ENCODE results near the gene DDB1.

DDB1 gene

DNA sequence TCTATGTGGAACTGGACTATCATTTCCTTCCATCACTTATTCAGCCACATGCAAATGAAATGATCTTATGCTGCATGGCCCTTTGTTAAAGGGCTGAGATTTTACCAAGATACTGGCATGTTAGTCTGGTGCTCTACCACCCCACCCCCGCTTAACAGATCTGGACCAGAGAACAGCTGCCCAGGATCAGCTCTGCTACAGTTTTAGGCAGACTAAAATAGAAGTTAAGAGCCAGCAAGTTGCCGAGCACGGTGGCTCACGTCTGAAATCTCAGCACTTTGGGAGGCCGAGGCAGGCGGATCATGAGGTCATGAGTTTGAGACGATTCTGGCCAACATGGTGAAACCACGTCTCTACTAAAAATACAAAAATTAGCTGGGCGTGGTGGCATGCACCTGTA lies 4.6 kb downstream of the DDB1 start:
- no peak for DNase-seq (ENCODE audit: extremely low spot score)
- POLR2A ChIA-PET = no interaction called here
- CTCF ChIA-PET = interaction anchor here (1.3 kb wide), 1 partner anchor 107 kb away, joined by 3 read pairs; no protein-coding TSS in a partner anchor
- TF ChIP-seq ZNF384 (IDR thresholded peaks at IDR 0.05) = no peak
- no peak for TF ChIP-seq BHLHE40 (IDR thresholded peaks at IDR 0.05; ENCODE audit: borderline replicate concordance)
- no peak for TF ChIP-seq TARDBP (IDR thresholded peaks at IDR 0.05)
- TF ChIP-seq L3MBTL2 (conservative IDR thresholded peaks at IDR 0.05) = no peak
- TF ChIP-seq SUZ12 (IDR thresholded peaks at IDR 0.05) = no peak
- no peak for TF ChIP-seq ARNT (IDR thresholded peaks at IDR 0.05)
- TF ChIP-seq HDGF (IDR thresholded peaks at IDR 0.05; ENCODE audit: borderline replicate concordance) = no peak
- no peak for TF ChIP-seq LEF1 (IDR thresholded peaks at IDR 0.05; ENCODE audit: borderline replicate concordance)
- no peak for TF ChIP-seq FOXM1 (IDR thresholded peaks at IDR 0.05; ENCODE audit: borderline replicate concordance)
- no peak for TF ChIP-seq SP1 (IDR thresholded peaks at IDR 0.05)
- TF ChIP-seq FOXK2 (IDR thresholded peaks at IDR 0.05) = no peak
- no peak for TF ChIP-seq ELF4 (IDR thresholded peaks at IDR 0.05)
- TF ChIP-seq CTBP1 (IDR thresholded peaks at IDR 0.05; ENCODE audit: borderline replicate concordance) = no peak
- no peak for TF ChIP-seq FOXA1 (IDR thresholded peaks at IDR 0.05)
- no peak for TF ChIP-seq NFRKB (IDR thresholded peaks at IDR 0.05)
- TF ChIP-seq, protein P1, sequence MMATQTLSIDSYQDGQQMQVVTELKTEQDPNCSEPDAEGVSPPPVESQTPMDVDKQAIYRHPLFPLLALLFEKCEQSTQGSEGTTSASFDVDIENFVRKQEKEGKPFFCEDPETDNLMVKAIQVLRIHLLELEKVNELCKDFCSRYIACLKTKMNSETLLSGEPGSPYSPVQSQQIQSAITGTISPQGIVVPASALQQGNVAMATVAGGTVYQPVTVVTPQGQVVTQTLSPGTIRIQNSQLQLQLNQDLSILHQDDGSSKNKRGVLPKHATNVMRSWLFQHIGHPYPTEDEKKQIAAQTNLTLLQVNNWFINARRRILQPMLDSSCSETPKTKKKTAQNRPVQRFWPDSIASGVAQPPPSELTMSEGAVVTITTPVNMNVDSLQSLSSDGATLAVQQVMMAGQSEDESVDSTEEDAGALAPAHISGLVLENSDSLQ (IDR thresholded peaks at IDR 0.05) = no peak

DNA sequence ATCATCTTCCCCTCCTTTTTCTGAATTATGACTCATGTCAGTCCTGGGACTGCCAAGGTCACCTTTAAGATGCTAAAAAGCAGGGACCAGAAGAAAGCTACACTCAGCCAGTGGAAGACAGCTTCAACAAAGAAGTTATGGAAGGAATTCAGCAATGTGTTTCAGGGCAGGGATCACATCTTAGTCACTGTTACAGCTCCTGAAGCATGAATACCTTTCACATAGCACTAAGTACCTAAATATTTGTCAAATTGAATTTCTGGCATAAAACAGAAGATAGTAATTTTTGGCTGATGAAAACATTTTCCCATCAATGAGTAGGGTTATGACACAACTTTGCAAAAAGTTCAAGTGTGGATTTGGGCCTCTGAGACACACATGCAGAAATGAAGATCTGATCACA lies 5.2 kb downstream of the DDB1 start:
- TF ChIP-seq FOXA1 (IDR thresholded peaks at IDR 0.05) (no peak), CTBP1 (IDR thresholded peaks at IDR 0.05; ENCODE audit: borderline replicate concordance) (no peak), HDGF (IDR thresholded peaks at IDR 0.05; ENCODE audit: borderline replicate concordance) (no peak), SP1 (IDR thresholded peaks at IDR 0.05) (no peak), ARNT (IDR thresholded peaks at IDR 0.05) (no peak), BHLHE40 (IDR thresholded peaks at IDR 0.05; ENCODE audit: borderline replicate concordance) (no peak), FOXK2 (IDR thresholded peaks at IDR 0.05) (no peak), ZNF384 (IDR thresholded peaks at IDR 0.05) (no peak)
- CTCF ChIA-PET = interaction anchor here (0.7 to 1.3 kb wide), 2 partner anchors 9 to 108 kb away, joined by 3 read pairs; no protein-coding TSS in a partner anchor
- POLR2A ChIA-PET = interaction anchor here (0.8 to 2.0 kb wide), 2 partner anchors 8 to 34 kb away, joined by 4 to 10 read pairs; partner anchors contain the start of genes CYB561A3 and TMEM138
- no peak for DNase-seq (ENCODE audit: extremely low spot score)

DNA sequence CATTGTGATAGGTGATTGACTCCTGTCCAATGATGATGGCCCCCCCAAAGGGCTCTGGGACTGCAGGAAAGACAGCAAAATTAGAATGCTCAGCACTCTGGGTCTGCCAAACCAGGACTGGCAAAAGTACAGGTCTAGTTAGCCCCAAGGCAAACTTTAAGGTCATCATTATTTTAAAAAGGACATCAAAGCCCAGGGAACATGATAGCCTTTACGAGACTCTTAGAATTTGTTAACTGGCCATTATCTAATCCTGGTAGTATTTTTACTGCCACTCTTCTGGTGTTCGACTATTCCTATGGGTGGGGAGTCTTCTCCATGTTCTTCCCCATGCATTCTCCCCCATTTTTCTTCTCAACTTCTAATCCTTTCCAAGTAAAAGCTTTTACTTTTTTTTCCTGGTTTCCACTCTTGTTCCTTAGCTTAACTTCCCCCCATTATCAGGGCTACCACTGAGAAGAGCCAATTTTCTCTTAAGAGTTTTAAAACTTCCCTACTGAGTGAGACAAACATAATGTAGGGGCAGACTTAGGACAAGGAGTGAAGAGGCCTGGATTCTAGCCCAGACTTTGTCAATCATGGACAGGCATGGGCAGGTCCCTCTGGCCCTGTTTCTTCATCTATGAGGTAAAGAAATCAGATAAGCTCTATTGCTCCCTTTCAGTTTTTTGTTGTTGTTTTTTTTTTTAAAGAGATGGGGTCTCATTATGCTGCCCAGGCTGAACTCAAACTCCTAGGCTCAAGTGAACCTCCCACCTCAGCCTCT lies 7.1 kb downstream of the DDB1 start:
- ChIA-PET POLR2A (interaction anchor here (2.0 kb wide), 1 partner anchor 36 kb away, joined by 10 read pairs; the partner anchor contains the start of genes CYB561A3 and TMEM138), CTCF (no interaction called here)

DNA sequence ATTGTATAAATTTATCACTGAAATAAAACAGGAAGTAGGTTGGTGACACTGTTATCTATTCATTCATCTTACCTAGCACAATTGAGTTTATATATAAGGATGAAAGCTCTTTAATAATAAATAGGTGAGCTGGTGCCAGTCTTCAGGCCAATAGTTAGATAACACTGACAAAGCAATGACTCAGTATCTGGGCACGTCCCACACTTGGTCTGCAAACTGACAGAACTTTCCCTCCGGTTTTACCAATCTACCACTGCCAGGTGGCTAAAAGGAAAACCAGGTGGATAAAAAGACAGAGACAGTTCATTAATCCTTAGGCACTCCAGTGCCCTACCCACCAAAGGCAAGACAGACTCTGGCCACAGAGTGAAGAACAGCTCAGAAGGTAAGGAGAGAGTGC lies 17.6 kb downstream of the DDB1 start:
- ChIA-PET POLR2A (no interaction called here), CTCF (no interaction called here)
- no peak for DNase-seq (ENCODE audit: extremely low spot score)
- TF ChIP-seq BHLHE40 (IDR thresholded peaks at IDR 0.05; ENCODE audit: borderline replicate concordance) (no peak), FOXM1 (IDR thresholded peaks at IDR 0.05; ENCODE audit: borderline replicate concordance) (no peak), CTBP1 (IDR thresholded peaks at IDR 0.05; ENCODE audit: borderline replicate concordance) (no peak), ELF4 (IDR thresholded peaks at IDR 0.05) (no peak), NFRKB (IDR thresholded peaks at IDR 0.05) (no peak), FOXK2 (IDR thresholded peaks at IDR 0.05) (no peak), TARDBP (IDR thresholded peaks at IDR 0.05) (no peak), LEF1 (IDR thresholded peaks at IDR 0.05; ENCODE audit: borderline replicate concordance) (no peak), L3MBTL2 (conservative IDR thresholded peaks at IDR 0.05) (no peak), SUZ12 (IDR thresholded peaks at IDR 0.05) (no peak), SP1 (IDR thresholded peaks at IDR 0.05) (no peak), HDGF (IDR thresholded peaks at IDR 0.05; ENCODE audit: borderline replicate concordance) (no peak), ARNT (IDR thresholded peaks at IDR 0.05) (no peak), FOXA1 (IDR thresholded peaks at IDR 0.05) (no peak)
- TF ChIP-seq, protein P1 (IDR thresholded peaks at IDR 0.05) = no peak

More for the DNA sequence above, 7.1 kb downstream of the DDB1 start:
- TF ChIP-seq, protein P1 (IDR thresholded peaks at IDR 0.05) = no peak
- TF ChIP-seq TARDBP (IDR thresholded peaks at IDR 0.05) (no peak), ZNF384 (IDR thresholded peaks at IDR 0.05) (no peak), ELF4 (IDR thresholded peaks at IDR 0.05) (no peak), SP1 (IDR thresholded peaks at IDR 0.05) (no peak), FOXA1 (IDR thresholded peaks at IDR 0.05) (no peak), ARNT (IDR thresholded peaks at IDR 0.05) (no peak), NFRKB (IDR thresholded peaks at IDR 0.05) (no peak), CTBP1 (IDR thresholded peaks at IDR 0.05; ENCODE audit: borderline replicate concordance) (no peak), BHLHE40 (IDR thresholded peaks at IDR 0.05; ENCODE audit: borderline replicate concordance) (no peak), L3MBTL2 (conservative IDR thresholded peaks at IDR 0.05) (no peak), LEF1 (IDR thresholded peaks at IDR 0.05; ENCODE audit: borderline replicate concordance) (no peak), HDGF (IDR thresholded peaks at IDR 0.05; ENCODE audit: borderline replicate concordance) (no peak), FOXK2 (IDR thresholded peaks at IDR 0.05) (no peak)
- DNase-seq (ENCODE audit: extremely low spot score) = no peak

DNA sequence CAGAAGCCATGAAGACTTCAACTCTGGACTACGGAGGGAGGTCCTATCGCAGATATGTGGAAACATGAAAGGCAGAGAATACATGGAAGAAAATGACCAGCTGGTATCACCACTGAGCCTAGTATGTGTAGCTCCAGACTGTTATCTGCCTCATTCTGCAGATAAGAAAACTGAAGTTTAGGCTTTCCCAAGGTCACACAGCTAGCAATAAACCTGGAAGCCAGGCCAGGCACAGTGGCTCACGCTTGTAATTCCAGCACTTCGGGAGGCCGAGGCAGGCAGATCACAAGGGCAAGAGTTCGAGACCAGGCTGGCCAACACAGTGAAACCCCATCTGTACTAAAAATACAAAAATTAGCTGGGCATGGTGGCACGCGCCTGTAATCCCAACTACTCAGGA lies 22.2 kb downstream of the DDB1 start:
- ChIA-PET POLR2A (no interaction called here), CTCF (no interaction called here)
- TF ChIP-seq, protein P1 (IDR thresholded peaks at IDR 0.05) = no peak
- TF ChIP-seq L3MBTL2 (conservative IDR thresholded peaks at IDR 0.05) = no peak
- no peak for TF ChIP-seq FOXM1 (IDR thresholded peaks at IDR 0.05; ENCODE audit: borderline replicate concordance)
- no peak for TF ChIP-seq HDGF (IDR thresholded peaks at IDR 0.05; ENCODE audit: borderline replicate concordance)
- TF ChIP-seq NFRKB (IDR thresholded peaks at IDR 0.05) = no peak
- no peak for TF ChIP-seq ZNF384 (IDR thresholded peaks at IDR 0.05)
- TF ChIP-seq LEF1 (IDR thresholded peaks at IDR 0.05; ENCODE audit: borderline replicate concordance) = no peak
- no peak for TF ChIP-seq ELF4 (IDR thresholded peaks at IDR 0.05)
- TF ChIP-seq SP1 (IDR thresholded peaks at IDR 0.05) = no peak
- no peak for TF ChIP-seq TARDBP (IDR thresholded peaks at IDR 0.05)
- no peak for DNase-seq (ENCODE audit: extremely low spot score)
